ENCODE results near the gene THAP4. TPM values are rescaled to one million over a fixed set of nuclear protein-coding genes. Genes with fewer than 3 reads are reported as not detected.
A peak's percentile ranks its signal among the peaks of the same experiment; 100 is the strongest.

Gene THAP4
- total and polyA plus RNA-seq, 2 of the 13 experiments (the other 11 are each of a cell fraction or from before 2014, with no cell fraction given) = 59.7 to 75.7 TPM

GRCh38 chr2:241560162-241560882, 76.6 kb downstream of the THAP4 start (continued):
- TF ChIP-seq PREB (CRISPR knock-in tag; IDR thresholded peaks at IDR 0.05) = no peak
- TF ChIP-seq ZKSCAN5 (CRISPR knock-in tag; IDR thresholded peaks at IDR 0.05) = no peak
- TF ChIP-seq CREB3 (CRISPR knock-in tag; IDR thresholded peaks at IDR 0.05) = no peak
- no peak for TF ChIP-seq TAF1 (CRISPR knock-in tag; IDR thresholded peaks at IDR 0.05)
- TF ChIP-seq ZBTB7A (CRISPR knock-in tag; IDR thresholded peaks at IDR 0.05) = no peak

- FAIRE-seq = peak; percentile 50
- in situ Hi-C loops (cut with HindIII; ENCODE audit: extremely low pct_ligation_motif_present, low pct_unique_long_range_greater_than_20kb) = no loop called here
- intact Hi-C loops (cut with micrococcal nuclease; ENCODE audit: unreplicated experiment) = no loop called here
- peak; percentile 41 for ATAC-seq
- Histone ChIP-seq H3K4me3 (replicated peaks in 1 of 3; ENCODE audit: insufficient read depth in 1 of 3, low read depth in 2 of 3, low read length in 3 of 3) (peak overlapping the region; percentile 85 to 93 (median 86)), H3K79me2 (ENCODE audit: insufficient read depth, low read length) (peaks cover 18% of the 10 kb centered on the region), H3K4me2 (ENCODE audit: low read depth, low read length) (peak overlapping the region; percentile 92), H3K27ac (ENCODE audit: extremely low read length, insufficient read depth, low read length) (peak overlapping the region; percentile 53), H3K9me3 (ENCODE audit: low read length) (no peaks in the 10 kb centered on the region), H4K20me1 (ENCODE audit: insufficient read depth, low read length) (peaks cover 13% of the 10 kb centered on the region; the same call in 1 of the 2 replicates), H3K4me1 (ENCODE audit: insufficient read depth, low read length) (peaks cover 61% of the 10 kb centered on the region), H2AFZ (ENCODE audit: low read length) (no peak overlapping the region), H3K27me3 (ENCODE audit: control insufficient read depth in 1 of 2, insufficient read depth in 2 of 2, low read length in 2 of 2) (no peaks in the 10 kb centered on the region; a peak in 1 of 5 replicates), H3K9ac (ENCODE audit: insufficient read depth, low read depth, low read length) (peak overlapping the region; percentile 79), H3K36me3 (replicated peaks in 1 of 2; ENCODE audit: control insufficient read depth in 1 of 2, insufficient read depth in 2 of 2, low read length in 2 of 2) (peaks cover 13 to 17% of the 10 kb centered on the region in 2 experiments; a peak in 4 of 5 replicates)
- 7% methylated on average over 32 of the region's 78 CpGs for WGBS (ENCODE audit: low lambda C conversion rate)
- POLR2A ChIA-PET = interaction anchor here (0.5 to 2.9 kb wide), 10 partner anchors 9 to 340 kb away, joined by 3 to 12 read pairs (median 4); partner anchors contain the start of gene STK25
- BruUV-seq (replicated peaks) = no TSS peak
- peak; percentile 61 for DNase-seq (ENCODE audit: low spot score)
- CTCF ChIA-PET (ENCODE audit: low intra/inter-chr PET ratio, low total read pairs) = no interaction called here
- TF ChIP-seq KLF13 (CRISPR knock-in tag; IDR thresholded peaks at IDR 0.05) (no peak), ZNF740 (CRISPR knock-in tag; IDR thresholded peaks at IDR 0.05) (peak; percentile 82), ATAD3A (CRISPR knock-in tag; IDR thresholded peaks at IDR 0.05) (no peak), ATF1 (CRISPR knock-in tag; IDR thresholded peaks at IDR 0.05) (no peak), ZSCAN22 (CRISPR knock-in tag; IDR thresholded peaks at IDR 0.05) (no peak), MXI1 (IDR thresholded peaks at IDR 0.05; ENCODE audit: borderline replicate concordance, low read depth, low read length) (no peak), ZNF713 (CRISPR knock-in tag; IDR thresholded peaks at IDR 0.05) (no peak), SNAPC2 (CRISPR knock-in tag; IDR thresholded peaks at IDR 0.05) (0 out of 2 replicates have a peak, but pooled peaks have one; percentile 39), CCDC6 (CRISPR knock-in tag; IDR thresholded peaks at IDR 0.05) (no peak), ZNF556 (CRISPR knock-in tag; IDR thresholded peaks at IDR 0.05; ENCODE audit: borderline replicate concordance) (no peak), RAD51 (IDR thresholded peaks at IDR 0.05; ENCODE audit: borderline replicate concordance) (no peak), ZNF800 (CRISPR knock-in tag; IDR thresholded peaks at IDR 0.05) (peak; percentile 97; the same call in 1 of the 2 replicates), RARG (CRISPR knock-in tag; IDR thresholded peaks at IDR 0.05; ENCODE audit: low read depth) (no peak)
These were observed 77.4 kb downstream of the THAP4 start for GRCh38 chr2:241559323-241560161.
